ENCODE data around the gene UQCC2.

- TF ChIP-seq EP300 (IDR thresholded peaks at IDR 0.05) (no peak), POLR2A (IDR thresholded peaks at IDR 0.05) (no peak)
Measured at GRCh38 chr6:33754222-33754621, 42.7 kb upstream of the UQCC2 start.
